GM20000 (cell line): ENCODE results near the gene FOXF1.

ENCODE experiments used
- DNase-seq: peaks from one replicate; pipeline ENCODE4 v3.0.0; 2012; ENCODE audit warnings: low spot score
- TF ChIP-seq, protein P1 (sequence below): IDR thresholded peaks from 2 replicates; pipeline ENCODE4 v1.5.1; 2012; ENCODE audit warnings: mild to moderate bottlenecking, control low read depth; ENCODE audit errors: extremely low read depth, missing control alignments

FOXF1 gene

GRCh38 chr16:86515777-86516622 lies 5.7 kb downstream of the FOXF1 start:
- TF ChIP-seq, protein P1, sequence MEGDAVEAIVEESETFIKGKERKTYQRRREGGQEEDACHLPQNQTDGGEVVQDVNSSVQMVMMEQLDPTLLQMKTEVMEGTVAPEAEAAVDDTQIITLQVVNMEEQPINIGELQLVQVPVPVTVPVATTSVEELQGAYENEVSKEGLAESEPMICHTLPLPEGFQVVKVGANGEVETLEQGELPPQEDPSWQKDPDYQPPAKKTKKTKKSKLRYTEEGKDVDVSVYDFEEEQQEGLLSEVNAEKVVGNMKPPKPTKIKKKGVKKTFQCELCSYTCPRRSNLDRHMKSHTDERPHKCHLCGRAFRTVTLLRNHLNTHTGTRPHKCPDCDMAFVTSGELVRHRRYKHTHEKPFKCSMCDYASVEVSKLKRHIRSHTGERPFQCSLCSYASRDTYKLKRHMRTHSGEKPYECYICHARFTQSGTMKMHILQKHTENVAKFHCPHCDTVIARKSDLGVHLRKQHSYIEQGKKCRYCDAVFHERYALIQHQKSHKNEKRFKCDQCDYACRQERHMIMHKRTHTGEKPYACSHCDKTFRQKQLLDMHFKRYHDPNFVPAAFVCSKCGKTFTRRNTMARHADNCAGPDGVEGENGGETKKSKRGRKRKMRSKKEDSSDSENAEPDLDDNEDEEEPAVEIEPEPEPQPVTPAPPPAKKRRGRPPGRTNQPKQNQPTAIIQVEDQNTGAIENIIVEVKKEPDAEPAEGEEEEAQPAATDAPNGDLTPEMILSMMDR, result no peak
- no peak for DNase-seq

- TF ChIP-seq, protein P1, result no peak
- DNase-seq, result no peak
These were observed 6.3 kb downstream of the FOXF1 start for GRCh38 chr16:86516623-86517003.

DNA sequence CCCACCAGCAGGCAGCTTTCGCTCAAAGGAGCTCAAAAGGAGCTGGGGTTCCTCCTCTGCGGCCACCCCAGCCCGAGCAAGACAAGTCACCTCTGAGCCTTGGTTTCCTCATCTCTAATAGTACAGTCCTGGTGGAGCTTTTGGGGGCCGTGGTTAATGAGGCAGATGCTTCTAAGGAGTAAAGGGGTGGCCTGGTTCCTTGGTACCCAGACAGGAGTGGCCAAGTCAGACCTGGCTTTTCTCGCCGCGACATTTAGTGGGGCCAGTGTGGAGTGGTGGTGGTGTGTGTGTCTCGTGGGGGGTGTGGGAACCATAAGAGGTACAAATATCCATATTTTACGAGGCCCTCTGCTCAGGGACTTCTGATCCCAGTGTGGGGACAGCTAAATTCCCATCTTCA lies 6.7 kb downstream of the FOXF1 start:
- TF ChIP-seq, protein P1, result no peak
- DNase-seq, result no peak

- DNase-seq, result peak; percentile 79
- TF ChIP-seq, protein P1, result peak; percentile 60
These were observed 7.4 kb downstream of the FOXF1 start for GRCh38 chr16:86517652-86518258.

DNA sequence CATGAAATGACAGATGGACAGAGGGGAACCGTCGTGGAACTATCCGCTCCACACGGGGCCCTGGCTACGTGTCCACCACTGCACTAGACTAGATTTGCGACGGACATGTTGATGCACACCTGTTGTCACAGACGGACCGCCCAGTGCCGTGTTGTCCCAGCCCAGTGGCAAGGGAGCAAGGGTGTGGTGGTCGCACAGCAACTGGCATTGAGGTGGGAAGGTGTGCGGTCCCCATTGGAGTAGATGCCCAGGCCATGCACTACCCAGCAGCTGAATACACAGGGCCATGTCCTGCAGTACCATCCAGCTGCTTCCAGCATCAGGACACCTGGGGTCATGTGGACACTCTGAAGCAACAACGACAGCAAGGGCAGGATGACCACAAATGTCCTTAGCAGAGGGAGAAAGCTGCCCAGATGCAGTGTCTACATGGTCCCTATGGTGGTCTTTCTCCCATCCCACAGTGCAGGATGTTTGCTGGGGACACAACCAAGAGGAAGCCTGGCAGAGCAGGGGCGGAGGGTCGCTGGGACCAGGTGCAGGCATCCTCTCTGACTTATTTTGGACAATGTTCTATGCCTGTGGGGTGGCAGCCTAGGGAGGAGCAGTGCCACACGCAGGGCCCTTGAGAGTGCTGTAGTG lies 8.8 kb downstream of the FOXF1 start:
- DNase-seq, result no peak
- TF ChIP-seq, protein P1, result no peak

- TF ChIP-seq, protein P1, result peak; percentile 91
- peak; percentile 84 for DNase-seq
These were observed 9.5 kb downstream of the FOXF1 start for GRCh38 chr16:86519649-86520316.
